Glutamatergic neuron (in vitro differentiated cells): Measurements from ENCODE around the gene MRGPRD. TPM values are rescaled to one million over a fixed set of nuclear protein-coding genes. Genes with fewer than 3 reads are reported as not detected.

Experiments
- DNase-seq: peaks from one replicate; pipeline ENCODE4 v3.0.0; 2022
- H3K27ac Mint-ChIP-seq: one replicate; pipeline ENCODE4 v1.8.0; 2020; ENCODE audit warnings: mild to moderate bottlenecking, mixed read lengths, inconsistent platforms; ENCODE audit not compliant: unreplicated experiment
- H3K27me3 Mint-ChIP-seq: one replicate; pipeline ENCODE4 v1.8.0; 2020; ENCODE audit warnings: mild to moderate bottlenecking, moderate library complexity, mixed read lengths, inconsistent platforms; ENCODE audit not compliant: unreplicated experiment
- H3K36me3 Mint-ChIP-seq: one replicate; pipeline ENCODE4 v1.8.0; 2020; ENCODE audit warnings: mild to moderate bottlenecking, mixed read lengths, inconsistent platforms; ENCODE audit not compliant: unreplicated experiment
- H3K4me1 Mint-ChIP-seq: one replicate; pipeline ENCODE4 v1.8.0; 2020; ENCODE audit warnings: mild to moderate bottlenecking, low read depth, mixed read lengths, inconsistent platforms; ENCODE audit not compliant: unreplicated experiment
- H3K4me3 Mint-ChIP-seq: one replicate; pipeline ENCODE4 v1.8.0; 2020; ENCODE audit warnings: mild to moderate bottlenecking, mixed read lengths, inconsistent platforms; ENCODE audit not compliant: unreplicated experiment
- H3K9me3 Mint-ChIP-seq: one replicate; pipeline ENCODE4 v1.8.0; 2020; ENCODE audit warnings: mild to moderate bottlenecking, moderate library complexity, mixed read lengths, inconsistent platforms; ENCODE audit not compliant: unreplicated experiment
- total RNA-seq: library from RNA; stranded (reverse); fragmentation: NEBNext Ultra II Directional; extraction: Animal tissue kit (Norgen Biotek cat#: 25700); gene quantifications from one replicate; pipeline ENCODE4 v1.2.1, GENCODE V29; 2021; ENCODE audit not compliant: unreplicated experiment
- TF ChIP-seq, protein P1 (sequence below): fragments of 200-600 bp; sonication (generic); IDR thresholded peaks from one replicate; pipeline ENCODE4 v1.5.0; 2021; ENCODE audit not compliant: partially characterized antibody, unreplicated experiment

MRGPRD gene
- total RNA-seq, 1 donor from 2014 or later = not detected

DNA sequence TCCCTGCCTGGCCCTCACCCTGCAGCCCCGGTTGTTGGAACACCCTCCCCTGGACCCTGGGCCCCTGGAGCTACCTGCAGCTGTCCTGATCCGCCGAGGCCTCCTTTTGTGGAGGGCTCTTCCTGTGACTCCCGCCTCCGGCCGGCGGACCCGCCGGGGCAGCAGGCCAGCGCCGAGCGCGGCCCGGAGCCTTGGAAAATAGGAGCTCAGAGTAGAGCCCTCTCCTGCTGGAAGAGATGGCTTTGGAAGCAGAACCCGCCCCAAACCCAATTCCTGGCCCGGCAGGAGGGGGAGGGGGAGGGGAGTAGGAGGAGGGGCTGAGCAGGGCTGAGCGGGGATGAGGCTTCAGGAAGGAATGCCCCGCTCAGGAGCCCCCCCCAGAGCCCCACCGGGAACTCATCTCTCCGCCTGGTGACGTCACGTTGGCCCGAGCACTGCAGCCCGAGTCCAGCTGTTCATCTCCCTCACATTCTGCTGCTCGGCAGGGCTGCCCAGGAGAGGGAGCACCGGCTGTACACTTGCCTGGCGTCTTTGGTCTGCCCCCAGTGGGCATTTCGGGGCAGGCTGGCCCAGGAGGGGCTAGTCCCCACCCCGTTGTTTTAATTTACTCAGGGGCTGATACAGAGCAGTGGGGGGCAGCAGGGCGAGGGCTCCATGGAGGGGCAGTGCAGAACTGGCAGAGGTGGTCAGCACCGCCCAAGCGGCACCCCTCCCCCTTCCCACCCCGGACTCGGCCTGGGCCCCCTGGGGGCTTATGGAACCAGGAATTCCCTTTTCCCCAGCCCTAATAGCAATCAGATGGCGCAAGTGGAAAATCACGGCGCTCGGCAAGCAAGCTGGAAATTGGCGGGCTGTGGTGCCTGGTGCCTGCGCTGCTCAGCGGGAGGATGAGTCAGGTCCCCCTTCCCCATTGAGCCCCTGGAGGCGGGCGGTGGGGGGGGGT, 32.5 kb upstream of the MRGPRD start, which contains the start of gene MRGPRF:
TSS of gene MRGPRF (minus strand) at position 238 of the 943 bp plus-strand sequence. CDS start 3,345 bp downstream, outside the sequence.
- peaks cover 6% of the 10 kb centered on the region for H3K9me3 Mint-ChIP-seq
- peak; percentile 62 for DNase-seq
- peaks cover 10% of the 10 kb centered on the region for H3K4me1 Mint-ChIP-seq
- peak within 1 kb of the TSS; percentile 52 for H3K4me3 Mint-ChIP-seq
- peak within 1 kb of the TSS; percentile 22 for H3K27ac Mint-ChIP-seq
- H3K36me3 Mint-ChIP-seq = peaks cover 5% of the 10 kb centered on the region
- H3K27me3 Mint-ChIP-seq = peaks cover 4% of the 10 kb centered on the region
- TF ChIP-seq, protein P1, sequence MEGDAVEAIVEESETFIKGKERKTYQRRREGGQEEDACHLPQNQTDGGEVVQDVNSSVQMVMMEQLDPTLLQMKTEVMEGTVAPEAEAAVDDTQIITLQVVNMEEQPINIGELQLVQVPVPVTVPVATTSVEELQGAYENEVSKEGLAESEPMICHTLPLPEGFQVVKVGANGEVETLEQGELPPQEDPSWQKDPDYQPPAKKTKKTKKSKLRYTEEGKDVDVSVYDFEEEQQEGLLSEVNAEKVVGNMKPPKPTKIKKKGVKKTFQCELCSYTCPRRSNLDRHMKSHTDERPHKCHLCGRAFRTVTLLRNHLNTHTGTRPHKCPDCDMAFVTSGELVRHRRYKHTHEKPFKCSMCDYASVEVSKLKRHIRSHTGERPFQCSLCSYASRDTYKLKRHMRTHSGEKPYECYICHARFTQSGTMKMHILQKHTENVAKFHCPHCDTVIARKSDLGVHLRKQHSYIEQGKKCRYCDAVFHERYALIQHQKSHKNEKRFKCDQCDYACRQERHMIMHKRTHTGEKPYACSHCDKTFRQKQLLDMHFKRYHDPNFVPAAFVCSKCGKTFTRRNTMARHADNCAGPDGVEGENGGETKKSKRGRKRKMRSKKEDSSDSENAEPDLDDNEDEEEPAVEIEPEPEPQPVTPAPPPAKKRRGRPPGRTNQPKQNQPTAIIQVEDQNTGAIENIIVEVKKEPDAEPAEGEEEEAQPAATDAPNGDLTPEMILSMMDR = peak; percentile 31

DNA sequence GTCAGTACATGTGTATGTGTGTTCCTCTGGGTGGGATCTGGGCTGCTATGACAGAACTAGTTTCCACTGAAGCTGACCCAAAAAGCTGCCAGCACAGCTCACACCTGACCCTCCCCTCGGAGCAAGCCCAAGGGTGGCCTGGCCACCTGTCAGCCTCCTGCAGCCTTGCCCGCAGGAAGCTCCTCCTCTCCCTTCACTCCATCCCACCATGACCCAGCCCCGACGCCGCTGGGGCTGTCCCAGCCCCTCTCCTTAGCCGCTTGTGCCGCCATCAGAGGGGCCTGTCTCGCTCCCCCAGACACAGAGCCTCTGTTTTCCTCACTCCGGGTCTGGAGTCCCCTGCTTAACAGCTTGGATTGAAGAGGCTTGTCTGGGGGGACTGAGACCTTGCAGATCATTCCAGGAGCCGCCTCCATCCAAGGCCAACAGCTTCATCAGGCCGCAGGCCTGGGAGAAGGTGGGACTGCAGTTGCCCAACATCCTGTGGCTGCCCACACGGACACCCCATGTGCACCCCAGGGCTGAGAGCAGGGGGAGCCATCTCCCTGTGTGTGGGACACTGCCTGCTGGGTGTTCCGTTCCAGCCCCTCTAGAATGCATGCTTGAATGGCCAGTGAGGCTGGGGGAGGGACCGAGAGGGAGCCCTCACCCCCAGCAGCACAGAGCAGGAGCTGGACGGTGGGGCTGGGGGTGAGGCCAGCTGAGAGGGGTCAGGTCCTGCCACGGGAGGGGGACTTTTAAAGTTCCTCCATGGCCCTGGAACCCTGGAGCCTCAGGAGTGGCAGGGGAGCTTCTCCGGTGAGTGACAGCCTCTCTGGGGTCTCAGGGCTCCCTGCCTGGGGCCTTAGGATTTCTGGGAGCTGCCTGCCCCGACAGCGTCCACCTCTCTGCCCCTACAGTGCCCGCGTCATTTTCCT, 31.6 kb upstream of the MRGPRD start:
- H3K4me1 Mint-ChIP-seq = peaks cover 15% of the 10 kb centered on the region
- H3K36me3 Mint-ChIP-seq = peaks cover 5% of the 10 kb centered on the region
- no peak overlapping the region for H3K4me3 Mint-ChIP-seq
- no peak for DNase-seq
- TF ChIP-seq, protein P1 = no peak
- peaks cover 6% of the 10 kb centered on the region for H3K9me3 Mint-ChIP-seq
- H3K27ac Mint-ChIP-seq = peak overlapping the region; percentile 22
- H3K27me3 Mint-ChIP-seq = peaks cover 3% of the 10 kb centered on the region

DNA sequence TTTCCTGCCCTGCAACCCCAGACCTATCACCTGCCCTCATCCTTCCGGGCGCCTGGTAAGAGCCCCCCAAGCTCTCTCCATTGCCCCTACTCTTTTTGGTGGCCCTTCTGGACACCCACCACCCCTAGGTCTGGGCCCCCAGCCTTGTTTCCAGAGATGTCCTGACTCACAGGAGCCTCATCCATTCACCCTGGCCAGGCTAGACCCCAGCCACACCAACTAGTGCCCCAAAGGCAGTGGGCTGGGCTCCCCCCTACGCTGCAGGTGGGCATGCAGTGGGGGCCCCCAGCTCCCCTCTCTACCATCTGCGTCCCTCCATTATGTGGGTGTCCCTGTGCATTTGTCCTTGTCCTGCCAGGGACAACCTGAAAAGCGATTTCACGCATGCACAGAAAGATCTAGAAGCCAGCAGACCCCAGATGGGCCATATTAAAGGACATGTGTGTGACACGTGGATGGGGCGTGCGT, 30.9 kb upstream of the MRGPRD start:
- DNase-seq = no peak
- TF ChIP-seq, protein P1 = no peak
- H3K4me3 Mint-ChIP-seq = no peak overlapping the region
- H3K9me3 Mint-ChIP-seq = peaks cover 7% of the 10 kb centered on the region
- peaks cover 17% of the 10 kb centered on the region for H3K4me1 Mint-ChIP-seq
- H3K27ac Mint-ChIP-seq = peak overlapping the region; percentile 22
- H3K36me3 Mint-ChIP-seq = no peaks in the 10 kb centered on the region
- H3K27me3 Mint-ChIP-seq = peaks cover 4% of the 10 kb centered on the region

DNA sequence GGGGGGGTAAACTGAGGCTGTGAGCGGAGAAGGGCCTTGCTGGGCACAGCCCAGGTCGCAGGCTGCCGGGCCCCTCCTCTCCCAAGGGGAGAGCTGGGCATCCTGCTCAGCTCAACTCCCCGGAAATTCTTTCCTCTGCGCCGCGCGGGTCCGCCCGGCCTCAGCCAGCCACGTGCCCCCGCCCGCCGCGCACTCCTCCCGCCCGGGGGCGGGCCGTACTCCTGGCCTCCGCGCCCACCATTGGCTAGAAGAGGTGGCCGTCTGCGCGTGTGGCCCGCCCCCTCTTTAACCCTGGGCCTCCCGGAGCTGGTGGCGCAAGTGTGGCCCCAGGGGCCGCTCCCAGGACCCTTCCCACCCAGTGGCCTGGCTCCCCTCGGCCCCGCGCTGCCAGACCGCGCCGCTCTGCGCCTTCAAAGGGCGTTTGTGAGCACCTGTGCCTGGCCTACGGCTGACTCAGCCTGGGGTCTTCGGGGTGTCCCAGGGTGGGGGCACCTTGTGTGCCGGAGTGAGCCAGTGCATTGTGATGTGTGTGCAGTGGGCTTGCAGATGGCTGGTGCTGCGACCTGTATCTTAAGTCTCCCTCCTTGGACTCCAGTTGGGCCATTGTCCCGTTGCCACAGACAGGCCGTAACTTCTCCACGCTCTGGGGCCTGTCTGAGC, 30.3 kb upstream of the MRGPRD start:
- DNase-seq = peak; percentile 65
- H3K36me3 Mint-ChIP-seq = no peaks in the 10 kb centered on the region
- H3K4me1 Mint-ChIP-seq = peaks cover 17% of the 10 kb centered on the region
- no peak overlapping the region for H3K27ac Mint-ChIP-seq
- H3K27me3 Mint-ChIP-seq = peaks cover 4% of the 10 kb centered on the region
- no peak overlapping the region for H3K4me3 Mint-ChIP-seq
- H3K9me3 Mint-ChIP-seq = peaks cover 5% of the 10 kb centered on the region
- TF ChIP-seq, protein P1 = no peak
